GF-D8 (cell line): ENCODE data around the gene WWOX.

Source experiments
- DNase-seq: peaks from one replicate; lab custom pipeline; 2025; lab: John Stamatoyannopoulos, UW

The WWOX gene

DNA sequence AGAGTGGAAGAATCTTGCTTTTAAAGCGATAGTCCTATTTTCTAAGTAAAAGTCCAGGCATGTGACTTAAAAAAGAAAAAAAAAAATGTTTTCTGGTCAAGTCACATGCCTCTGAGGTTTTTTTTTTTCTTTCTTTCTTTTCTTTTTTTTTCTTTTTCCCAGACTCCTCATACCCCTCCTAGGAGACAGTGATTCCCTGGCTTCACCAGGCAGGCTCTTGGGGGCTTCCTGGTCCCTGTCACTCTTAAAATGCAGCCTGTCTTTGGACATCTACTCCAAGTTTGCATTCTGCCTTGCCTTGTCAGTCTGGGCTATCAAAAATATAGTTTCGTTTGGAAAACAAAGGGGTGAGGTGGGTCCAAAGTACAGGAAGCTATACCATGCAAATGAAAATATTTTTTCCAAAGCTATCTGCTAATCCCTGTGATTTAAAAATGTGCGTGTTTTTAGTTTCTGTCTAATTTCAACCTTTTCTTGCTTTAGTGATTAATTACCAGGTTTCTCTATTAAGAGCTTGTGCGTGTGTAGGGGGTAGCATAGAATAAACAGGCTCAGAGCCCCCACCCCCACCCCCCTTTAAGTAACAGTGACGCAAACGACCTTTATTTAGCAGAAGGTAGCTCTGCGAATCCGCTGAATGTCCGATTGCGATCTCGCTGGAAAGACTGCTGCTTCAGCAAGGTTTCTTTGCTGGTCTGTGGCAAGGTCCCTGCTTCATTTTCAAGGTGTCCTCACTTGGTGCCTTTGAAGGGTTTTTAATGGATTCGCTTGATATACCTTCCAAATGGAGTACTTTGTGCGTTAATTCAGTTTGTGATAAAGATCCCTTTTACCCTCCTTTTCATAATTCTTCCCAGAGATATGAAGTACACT is 510.2 kb downstream of the WWOX start:
- DNase-seq: no peak

- DNase-seq: no peak
These were observed 511.9 kb downstream of the WWOX start for GRCh38 chr16:78611318-78611717.

DNA sequence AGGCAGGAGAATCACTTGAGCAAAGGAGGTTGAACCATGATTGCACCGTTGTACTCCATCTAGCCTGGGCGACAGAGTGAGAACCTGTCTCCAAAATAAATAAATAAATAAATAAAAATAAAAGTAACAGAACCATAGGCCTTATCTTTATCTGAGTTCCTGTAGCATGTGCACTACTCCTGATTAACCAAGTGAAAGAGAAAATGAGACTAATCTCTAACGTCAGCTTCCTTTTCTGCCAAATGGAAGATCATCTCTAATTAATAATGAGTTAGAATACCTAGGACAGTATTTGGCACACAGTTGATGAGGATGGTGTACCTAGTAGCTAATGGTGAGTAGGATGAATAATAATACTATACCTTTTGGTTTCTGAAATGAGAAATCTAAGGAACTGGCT is 520.4 kb downstream of the WWOX start:
- DNase-seq: no peak

- DNase-seq: no peak
These were observed 520.8 kb downstream of the WWOX start for GRCh38 chr16:78620291-78620690.

GRCh38 chr16:78623796-78624195 is 524.3 kb downstream of the WWOX start:
- DNase-seq: no peak

GRCh38 chr16:78624366-78624765 is 524.9 kb downstream of the WWOX start:
- no peak for DNase-seq

- no peak for DNase-seq
These were observed 529.1 kb downstream of the WWOX start for GRCh38 chr16:78628461-78629045.

DNA sequence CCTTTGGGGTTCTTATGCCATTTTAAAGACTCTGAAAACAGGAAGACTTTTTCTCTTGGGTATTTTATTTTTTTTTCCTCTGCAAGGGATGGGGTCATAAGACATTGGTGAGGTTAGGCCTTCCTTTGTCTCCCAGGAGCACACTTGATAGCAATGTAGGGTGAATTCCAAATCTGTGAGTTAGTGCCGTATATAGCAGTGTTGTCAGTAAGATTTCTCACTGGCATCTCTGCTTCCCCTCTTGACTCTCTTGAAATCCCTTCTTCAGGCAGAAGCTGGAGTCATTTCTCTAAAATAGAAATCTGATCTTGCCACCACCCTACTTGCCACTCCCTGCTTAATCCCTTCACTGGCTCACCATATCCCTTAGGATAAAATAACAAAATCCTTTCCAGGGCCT is 529.7 kb downstream of the WWOX start:
- DNase-seq: no peak

GRCh38 chr16:78630102-78630501 is 530.6 kb downstream of the WWOX start:
- DNase-seq: no peak

DNA sequence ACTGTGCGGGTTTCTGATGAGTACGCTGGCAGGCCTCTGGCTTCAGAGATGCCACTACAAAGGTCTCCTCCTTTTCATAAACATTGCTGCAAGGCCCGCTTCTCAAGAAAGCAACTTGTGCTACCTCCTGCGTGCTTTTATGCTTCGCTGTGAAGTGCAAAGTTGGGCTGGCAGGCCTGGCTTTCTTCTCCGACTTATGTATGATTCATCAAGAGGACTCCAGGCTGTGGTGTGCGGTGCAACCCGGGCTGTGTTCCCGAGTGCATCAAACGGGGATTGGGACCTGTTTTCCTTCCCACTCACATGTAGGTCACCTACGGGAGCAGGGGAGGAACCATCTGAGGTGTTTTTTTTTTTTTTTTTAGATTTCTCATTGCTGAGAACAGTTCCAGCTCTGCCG is 534.1 kb downstream of the WWOX start:
- DNase-seq: no peak

- DNase-seq: no peak
These were observed 536.4 kb downstream of the WWOX start for GRCh38 chr16:78635807-78636206.

GRCh38 chr16:78638371-78638770 is 538.9 kb downstream of the WWOX start:
- DNase-seq: no peak

DNA sequence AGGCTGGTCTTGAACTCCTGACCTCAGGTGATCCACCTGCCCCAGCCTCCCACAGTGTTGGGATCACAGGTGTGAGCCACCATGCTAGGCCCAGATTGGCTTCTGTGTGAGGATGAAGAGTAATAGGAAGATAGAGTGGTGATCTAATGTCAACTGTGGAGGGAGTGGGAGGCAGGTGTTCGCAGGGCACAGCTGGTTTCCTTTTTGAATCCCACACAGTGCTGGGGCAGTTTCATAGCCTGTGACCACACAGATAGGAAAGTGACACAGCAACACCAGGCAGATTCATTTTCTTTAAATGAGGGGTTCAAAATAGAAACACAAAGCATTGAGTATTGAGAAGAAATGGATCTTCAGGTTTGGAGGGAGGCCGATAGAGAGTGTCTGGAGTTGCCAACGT is 540.3 kb downstream of the WWOX start:
- no peak for DNase-seq

- no peak for DNase-seq
These were observed 541.4 kb downstream of the WWOX start for GRCh38 chr16:78640886-78641285.

DNA sequence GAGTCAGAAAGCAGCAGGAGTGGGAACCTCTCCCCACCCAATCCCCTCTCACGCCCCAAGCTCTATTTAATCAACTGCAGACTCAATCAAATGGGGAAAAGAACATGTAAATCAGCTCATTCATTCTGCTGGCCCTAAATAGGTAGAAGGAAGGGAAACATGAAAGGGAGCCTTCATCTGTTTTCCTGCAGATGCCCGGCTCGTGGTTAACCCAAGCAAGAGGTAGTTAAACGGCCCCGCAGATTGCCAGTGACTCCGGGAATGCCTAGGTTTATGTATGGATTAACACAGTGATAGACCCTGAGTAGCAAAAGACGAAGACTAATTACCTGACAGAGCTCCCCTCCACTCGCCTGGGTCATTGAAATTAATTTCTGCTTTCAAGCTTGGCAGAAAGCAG is 542.0 kb downstream of the WWOX start:
- DNase-seq: no peak

GRCh38 chr16:78642621-78643285 is 543.3 kb downstream of the WWOX start:
- no peak for DNase-seq

GRCh38 chr16:78645657-78646056 is 546.2 kb downstream of the WWOX start:
- no peak for DNase-seq

DNA sequence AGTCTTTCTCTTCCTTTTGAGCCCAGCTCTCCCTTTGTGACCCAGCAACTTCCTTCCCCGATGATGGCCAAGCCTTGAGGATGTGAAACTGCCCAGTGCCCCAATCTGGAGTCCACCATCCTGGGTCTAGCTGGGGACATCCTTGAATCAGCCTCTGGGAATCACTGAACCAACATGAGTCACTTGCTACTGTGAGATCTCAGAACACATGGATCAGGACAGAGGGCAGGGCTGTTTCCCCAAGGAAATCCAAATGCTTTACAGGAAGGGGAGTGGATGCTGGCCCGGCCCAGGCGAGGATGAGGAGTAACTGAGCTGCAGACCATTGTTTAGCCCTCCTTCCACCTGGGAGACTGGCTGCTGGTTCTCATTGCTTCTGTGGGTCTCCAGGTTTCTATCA is 547.6 kb downstream of the WWOX start:
- DNase-seq: no peak

GRCh38 chr16:78647491-78647890 is 548.0 kb downstream of the WWOX start:
- no peak for DNase-seq

- DNase-seq: no peak
These were observed 549.1 kb downstream of the WWOX start for GRCh38 chr16:78648517-78648916.

GRCh38 chr16:78650339-78651074 is 551.1 kb downstream of the WWOX start:
- no peak for DNase-seq

GRCh38 chr16:78654929-78655328 is 555.5 kb downstream of the WWOX start:
- DNase-seq: no peak
